NCI-H226 (cell line): ENCODE measurements around the gene CDRT4.

Experiments
- DNase-seq: peaks from one replicate; pipeline ENCODE4 v3.0.0-alpha.2; 2015

CDRT4 gene

DNA sequence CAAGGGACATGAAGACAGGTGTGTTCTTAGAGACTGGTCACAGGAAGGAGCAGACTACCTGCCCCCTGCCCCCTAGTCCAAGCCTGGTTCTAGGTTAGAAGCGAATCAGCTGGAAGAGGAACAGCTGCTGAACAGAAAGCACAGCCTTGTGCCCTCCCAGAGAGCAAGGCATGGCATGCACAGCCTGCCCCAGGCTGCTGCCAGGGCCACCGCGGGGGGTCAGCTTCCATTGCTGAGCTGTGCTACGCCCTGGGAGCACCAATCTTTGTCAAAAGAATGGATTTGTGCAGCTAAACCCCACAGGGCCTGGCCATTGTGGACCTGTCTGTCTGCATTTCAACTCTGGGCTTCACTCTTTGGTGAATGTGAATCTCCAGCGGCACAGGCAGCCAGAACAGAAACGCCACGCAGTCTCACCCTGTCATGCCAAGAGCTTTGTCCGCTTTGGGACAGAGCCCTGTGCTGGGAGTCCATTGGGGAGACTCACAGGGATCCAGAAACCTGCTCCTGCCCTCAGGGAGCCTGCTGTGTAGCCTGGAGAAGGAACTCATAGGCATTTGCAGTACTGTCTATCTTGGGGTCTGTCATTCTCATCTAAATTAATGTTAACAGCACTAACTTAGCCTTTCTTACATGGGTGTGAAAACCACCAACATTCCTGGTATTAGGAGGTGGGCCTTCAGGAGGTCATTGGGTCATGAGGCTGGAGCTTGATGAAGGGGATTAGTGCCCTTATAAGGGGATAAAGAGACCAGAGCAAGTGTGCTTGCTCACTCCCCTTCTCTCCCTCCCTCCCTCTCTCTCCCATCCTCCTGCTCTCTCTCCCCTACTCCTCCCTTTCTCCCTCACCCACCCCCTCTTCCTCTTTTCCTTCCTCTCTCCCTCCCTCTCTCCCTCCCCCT lies 25.6 kb upstream of the CDRT4 start:
- DNase-seq, result no peak

DNA sequence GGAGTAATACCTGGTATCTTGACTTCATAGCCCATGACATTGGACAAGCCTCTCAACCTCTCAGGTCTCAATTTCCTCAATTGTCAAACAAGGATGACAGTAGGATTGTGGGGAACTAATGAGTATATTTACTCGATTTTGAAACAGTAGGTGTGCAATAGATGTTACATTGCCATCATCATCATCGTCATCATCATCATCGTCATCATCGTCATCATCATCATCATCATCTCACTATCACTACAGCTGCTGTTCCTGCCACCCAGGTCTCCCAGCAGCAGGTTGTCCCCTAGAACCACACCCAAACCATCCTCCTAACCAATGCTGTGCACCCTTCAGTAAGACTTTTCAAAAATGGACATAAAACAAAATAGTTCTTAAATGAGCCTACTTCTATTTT lies 24.8 kb upstream of the CDRT4 start:
- DNase-seq, result no peak

- DNase-seq, result peak; percentile 40
These were observed 23.3 kb upstream of the CDRT4 start for GRCh38 chr17:15490634-15491261.

GRCh38 chr17:15488557-15488956 lies 21.1 kb upstream of the CDRT4 start:
- no peak for DNase-seq

DNA sequence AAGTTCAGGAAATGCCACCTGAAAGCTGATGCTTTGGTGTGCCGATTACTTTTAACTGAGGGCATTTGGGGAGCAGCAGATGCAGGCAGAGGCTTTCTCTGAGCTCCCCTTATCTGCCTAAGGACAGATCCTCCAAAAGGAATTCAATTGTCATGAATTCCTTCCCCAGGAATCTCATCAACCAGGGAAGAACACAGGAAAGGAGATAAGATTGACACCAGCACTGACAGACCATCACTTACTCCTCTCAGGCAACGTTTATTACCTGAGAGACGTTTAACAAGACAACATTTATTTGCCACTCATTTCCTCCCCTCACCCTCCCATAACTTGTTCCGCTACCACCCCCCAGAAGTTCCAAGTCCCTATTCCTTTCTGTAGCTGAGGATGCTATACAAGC lies 17.6 kb upstream of the CDRT4 start:
- peak; percentile 61 for DNase-seq

GRCh38 chr17:15483431-15483830 lies 16.0 kb upstream of the CDRT4 start:
- DNase-seq, result no peak

DNA sequence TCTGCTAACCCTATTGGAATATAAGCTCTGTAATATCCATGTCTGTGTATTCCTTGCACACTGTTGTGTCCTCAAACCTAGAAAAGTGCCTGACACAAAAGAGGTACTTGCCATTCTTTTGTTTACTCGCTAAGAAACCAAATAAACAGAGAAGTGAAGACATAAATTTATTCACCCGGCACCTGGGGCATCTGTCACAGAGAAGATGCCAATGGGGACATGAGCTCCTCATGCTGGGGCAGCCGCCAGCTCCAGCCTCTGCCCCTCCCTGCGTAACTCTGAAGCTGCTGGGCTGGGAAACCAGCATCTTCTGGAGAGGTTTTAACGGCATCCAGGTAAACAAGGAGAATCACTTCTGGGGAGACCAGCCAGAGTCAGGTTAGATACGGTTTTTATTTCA lies 15.1 kb upstream of the CDRT4 start:
- no peak for DNase-seq

- no peak for DNase-seq
These were observed 14.1 kb upstream of the CDRT4 start for GRCh38 chr17:15481481-15481880.

- no peak for DNase-seq
These were observed 12.8 kb upstream of the CDRT4 start for GRCh38 chr17:15480204-15480603.

GRCh38 chr17:15479703-15480102 lies 12.3 kb upstream of the CDRT4 start:
- peak; percentile 70 for DNase-seq

- DNase-seq, result no peak
These were observed 11.4 kb upstream of the CDRT4 start for GRCh38 chr17:15478845-15479244.

- DNase-seq, result peak; percentile 82
These were observed 8.4 kb upstream of the CDRT4 start for GRCh38 chr17:15475631-15476354.

GRCh38 chr17:15472891-15473290 lies 5.5 kb upstream of the CDRT4 start:
- no peak for DNase-seq

DNA sequence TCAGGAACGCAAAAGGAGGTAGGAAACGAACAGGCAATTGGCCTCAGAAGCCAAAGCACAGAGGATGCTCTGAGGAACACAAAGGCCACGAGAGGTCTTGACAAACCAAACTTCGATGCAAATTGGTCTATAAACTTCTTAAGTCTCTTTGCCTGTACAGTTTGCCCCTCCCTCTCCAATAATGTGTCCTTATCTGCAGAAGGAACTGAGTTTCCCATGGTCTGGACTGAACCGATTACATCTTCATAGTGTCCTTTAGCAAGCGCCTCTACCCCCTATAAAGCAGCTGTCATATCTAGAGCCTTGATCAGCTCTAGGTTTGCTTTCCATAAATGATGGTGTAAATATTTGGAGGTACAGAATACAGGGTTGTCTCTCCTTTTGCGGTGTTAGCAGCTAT lies 3.1 kb upstream of the CDRT4 start:
- DNase-seq, result no peak

DNA sequence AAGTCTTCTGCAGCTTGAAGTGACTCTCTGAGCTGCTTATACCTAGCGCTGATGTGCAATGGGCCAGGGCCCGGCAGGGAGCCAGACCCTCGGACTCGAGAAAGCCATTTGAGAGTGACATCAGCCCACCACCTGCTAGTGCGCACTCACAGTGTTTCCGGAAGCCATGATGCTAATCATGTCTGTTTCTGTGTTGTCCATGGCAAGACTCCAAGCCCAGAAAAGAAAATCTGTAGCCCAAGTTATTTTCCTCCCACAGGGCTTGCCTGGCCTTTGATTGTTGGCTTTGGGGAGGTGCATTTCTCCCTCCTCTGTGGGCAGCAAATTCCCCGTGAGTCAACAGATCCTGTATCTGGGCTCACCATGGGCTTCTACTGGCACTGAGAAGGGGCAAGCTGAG lies 1.8 kb upstream of the CDRT4 start:
- DNase-seq, result peak; percentile 71

DNA sequence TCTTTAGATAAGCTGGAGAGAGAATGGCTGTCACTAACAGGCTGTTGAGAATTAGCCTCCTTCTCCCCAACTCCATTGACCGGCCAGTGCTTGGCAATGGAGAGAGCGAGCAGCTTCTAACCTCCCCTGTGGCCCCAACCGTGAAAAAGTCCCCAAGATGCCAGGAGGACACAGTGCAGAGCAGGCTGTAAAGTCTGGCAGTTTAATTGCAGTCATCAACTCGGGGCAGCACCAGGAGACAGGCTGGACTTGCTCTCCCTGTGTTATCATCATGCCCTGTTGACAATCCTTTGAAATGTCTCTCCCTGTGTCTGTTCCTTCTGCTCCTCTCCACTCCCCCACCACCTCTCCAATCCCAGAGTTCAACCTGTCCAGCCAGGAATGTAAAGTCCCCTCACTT lies 705 bp upstream of the CDRT4 start:
- DNase-seq, result no peak

DNA sequence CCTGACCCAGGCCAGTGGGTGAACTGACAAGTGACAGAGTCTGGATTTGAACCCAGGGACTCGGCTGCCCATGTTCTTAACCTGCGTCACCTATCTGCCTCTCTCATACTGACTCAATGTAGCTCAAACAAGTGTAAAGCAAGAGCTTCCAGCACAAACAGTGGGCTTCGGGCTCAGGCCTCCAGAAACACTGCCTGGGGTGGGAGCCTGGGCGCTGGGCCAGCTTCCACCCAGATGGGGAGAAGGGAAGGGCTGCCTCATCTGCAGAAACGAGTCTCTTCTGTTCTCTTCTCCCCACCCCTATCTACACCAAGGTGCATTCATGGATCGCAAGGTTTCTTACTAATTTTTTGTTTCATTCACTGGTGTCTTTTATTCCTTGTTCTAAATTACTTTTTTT lies 1.3 kb downstream of the CDRT4 start:
- no peak for DNase-seq

DNA sequence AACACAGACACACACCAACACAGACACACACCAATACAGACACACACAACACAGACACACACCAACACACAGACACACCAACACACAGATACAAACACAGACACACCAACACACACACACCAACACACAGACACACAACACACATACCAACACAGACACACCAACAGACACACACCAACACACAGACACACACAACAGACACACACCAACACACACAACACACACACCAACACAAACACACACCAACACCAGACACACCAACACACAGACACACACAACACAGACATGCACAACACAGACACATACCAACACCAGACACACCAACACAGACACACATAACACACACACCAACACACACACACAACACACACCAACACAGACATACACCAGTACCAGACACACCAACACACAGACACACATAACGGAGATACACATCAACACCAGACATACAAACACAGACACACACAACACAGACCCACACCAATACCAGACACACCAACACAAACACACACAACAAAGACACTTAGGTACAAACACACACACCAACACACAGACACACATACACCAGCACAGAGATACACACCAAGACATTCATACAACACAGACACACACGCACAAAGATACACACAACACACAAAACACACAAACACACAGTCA lies 2.2 kb downstream of the CDRT4 start:
- no peak for DNase-seq

GRCh38 chr17:15464231-15464985 lies 3.0 kb downstream of the CDRT4 start:
- no peak for DNase-seq

DNA sequence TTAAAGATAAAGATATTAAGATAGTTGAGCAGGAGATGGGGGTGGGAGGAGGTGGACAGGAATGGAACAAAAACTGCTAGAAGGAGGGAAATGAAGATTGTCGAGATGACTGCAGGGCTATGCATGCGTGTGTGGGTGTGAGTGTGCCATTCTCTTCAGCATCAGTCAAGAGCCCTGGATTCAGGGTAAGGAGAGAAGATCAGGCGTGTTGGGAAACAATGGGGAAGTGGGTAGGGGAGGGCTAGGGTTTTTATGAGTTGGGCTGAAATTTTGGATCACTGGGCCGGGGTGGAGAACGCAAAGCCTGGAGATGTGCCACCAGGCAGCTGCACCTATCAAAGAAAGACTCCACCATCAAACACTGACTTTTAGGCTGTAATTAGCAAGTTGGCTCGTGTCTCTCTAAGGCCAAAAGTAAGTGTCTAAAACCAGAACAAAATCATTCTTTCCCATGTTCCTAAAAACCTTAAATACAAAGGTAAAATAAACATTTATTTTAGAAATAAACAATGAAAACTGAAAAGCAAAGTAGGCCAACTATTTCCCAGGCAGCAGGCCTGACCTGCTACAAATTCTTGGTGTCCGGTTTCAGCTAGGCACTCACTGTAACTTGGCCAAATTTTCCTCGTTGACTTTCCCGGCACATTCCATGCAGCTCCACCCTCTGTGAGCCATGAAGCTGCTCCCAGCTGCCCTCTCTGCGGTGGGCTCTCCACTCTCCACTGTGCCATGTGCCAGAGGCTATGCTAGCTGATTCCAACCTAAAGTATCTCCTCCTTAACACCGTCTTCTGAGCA lies 4.2 kb downstream of the CDRT4 start:
- peak; percentile 72 for DNase-seq

DNA sequence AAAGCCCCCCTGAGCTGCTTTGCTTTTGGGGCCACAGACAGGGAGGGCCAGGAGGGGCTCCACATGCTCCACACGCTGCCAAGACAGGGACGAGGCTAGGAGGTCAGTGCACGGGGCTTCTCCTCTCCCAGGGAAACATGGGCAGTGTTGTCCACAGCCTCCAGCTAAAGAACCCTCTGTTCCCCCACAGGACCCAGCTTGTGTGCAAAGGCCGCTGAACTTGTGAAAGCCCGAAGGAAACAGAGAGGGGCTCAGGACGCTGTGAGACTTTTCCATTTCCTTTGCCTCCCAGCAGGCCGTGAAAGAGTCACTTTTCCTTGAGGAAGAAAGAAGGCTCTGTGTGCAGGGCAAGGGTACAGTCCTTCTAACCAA lies 9.7 kb downstream of the CDRT4 start:
- DNase-seq, result no peak
